Mesenchymal stem cell (in vitro differentiated cells and primary cell): ENCODE data around the gene OR4E1.

Experiments
- DNase-seq: peaks from one replicate; pipeline ENCODE4 v3.0.0-alpha.2; 2013
- H2AFZ ChIP-seq: one replicate; pipeline ENCODE4 v1.6.1; 2013; ENCODE audit warnings: low read depth, mild to moderate bottlenecking, control low read depth, inconsistent platforms, low read length, moderate library complexity
- H2AK5ac ChIP-seq: 2 replicates; pipeline ENCODE4 v1.6.1; 2013; ENCODE audit warnings: low read length, moderate library complexity, mild to moderate bottlenecking, inconsistent platforms; ENCODE audit not compliant: severe bottlenecking
- H2BK120ac ChIP-seq: one replicate; pipeline ENCODE4 v1.6.1; 2013; ENCODE audit warnings: low read depth, mild to moderate bottlenecking, inconsistent platforms, low read length, moderate library complexity
- H2BK12ac ChIP-seq, 2 experiments: one replicate each; pipeline ENCODE4 v1.6.1; 2013; ENCODE audit warnings: inconsistent platforms in 2 of 2, low read length in 2 of 2, mild to moderate bottlenecking in 2 of 2, moderate library complexity in 2 of 2, control low read depth in 1 of 2
- H2BK15ac ChIP-seq: one replicate; pipeline ENCODE4 v1.6.1; 2013; ENCODE audit warnings: mild to moderate bottlenecking, low read depth, inconsistent platforms; ENCODE audit not compliant: poor library complexity, severe bottlenecking
- H2BK5ac ChIP-seq: 2 replicates; pipeline ENCODE4 v1.6.1; 2013; ENCODE audit warnings: low read depth, mild to moderate bottlenecking, low read length, control low read depth, inconsistent platforms; ENCODE audit not compliant: poor library complexity, severe bottlenecking
- H3K14ac ChIP-seq, 2 experiments: one replicate each; pipeline ENCODE4 v1.6.1; 2013; ENCODE audit warnings: inconsistent platforms in 2 of 2, low read length in 2 of 2, control low read depth in 1 of 2, mild to moderate bottlenecking in 1 of 2, moderate library complexity in 1 of 2
- H3K18ac ChIP-seq, 2 experiments: one replicate each; pipeline ENCODE4 v1.6.1; 2013; ENCODE audit warnings: inconsistent platforms in 2 of 2, low read length in 2 of 2, control low read depth in 1 of 2, low read depth in 1 of 2, mild to moderate bottlenecking in 1 of 2
- H3K23ac ChIP-seq, 2 experiments: one replicate each; pipeline ENCODE4 v1.6.1; 2013; ENCODE audit warnings: inconsistent platforms in 2 of 2, low read length in 2 of 2, mild to moderate bottlenecking in 2 of 2, moderate library complexity in 2 of 2, control low read depth in 1 of 2
- H3K27ac ChIP-seq: 2 replicates; pipeline ENCODE4 v1.5.1; 2013; ENCODE audit warnings: mild to moderate bottlenecking, moderate library complexity, low read length, control low read depth, inconsistent platforms; ENCODE audit not compliant: poor library complexity, severe bottlenecking
- H3K27me3 ChIP-seq, 2 experiments: 2 replicates each; pipeline versions ENCODE4 v1.6.1 to v1.7.0; 2013; ENCODE audit warnings: low read length in 2 of 2, mild to moderate bottlenecking in 2 of 2, moderate library complexity in 2 of 2, control low read depth in 1 of 2, inconsistent platforms in 1 of 2; ENCODE audit not compliant: control insufficient read depth in 1 of 2, insufficient read depth in 1 of 2
- H3K36me3 ChIP-seq, 2 experiments: 2 replicates each; pipeline versions ENCODE4 v1.6.1 to v1.7.0; 2013; ENCODE audit warnings: low read length in 2 of 2, control low read depth in 1 of 2, inconsistent platforms in 1 of 2, low read depth in 1 of 2, mild to moderate bottlenecking in 1 of 2; ENCODE audit not compliant: insufficient read depth in 2 of 2, control insufficient read depth in 1 of 2
- H3K4ac ChIP-seq, 2 experiments: one replicate each; pipeline ENCODE4 v1.6.1; 2013; ENCODE audit warnings: inconsistent platforms in 2 of 2, low read length in 2 of 2, mild to moderate bottlenecking in 2 of 2, moderate library complexity in 2 of 2, control low read depth in 1 of 2, low read depth in 1 of 2
- H3K4me1 ChIP-seq: 2 replicates; pipeline ENCODE4 v1.6.1; 2013; ENCODE audit warnings: low read depth, low read length, control low read depth; ENCODE audit not compliant: control insufficient read depth, insufficient read depth
- H3K4me2 ChIP-seq: 2 replicates; pipeline ENCODE4 v1.6.1; 2013; ENCODE audit warnings: low read length, mild to moderate bottlenecking, inconsistent platforms; ENCODE audit not compliant: poor library complexity, severe bottlenecking
- H3K4me3 ChIP-seq, 2 experiments: 2 replicates each; pipeline versions ENCODE4 v1.5.1 to v1.7.0; 2013; ENCODE audit warnings: low read length in 2 of 2, mild to moderate bottlenecking in 2 of 2, control low read depth in 1 of 2, low read depth in 1 of 2; ENCODE audit not compliant: insufficient read depth in 1 of 2
- H3K79me1 ChIP-seq: replicated peaks from 2 replicates; pipeline ENCODE4 v1.6.1; 2013; ENCODE audit warnings: mild to moderate bottlenecking, control low read depth, low read length, inconsistent platforms; ENCODE audit not compliant: poor library complexity, severe bottlenecking
- H3K9ac ChIP-seq: 2 replicates; pipeline ENCODE4 v1.7.0; 2013; ENCODE audit warnings: mild to moderate bottlenecking, low read length, moderate library complexity
- H3K9me3 ChIP-seq: 2 replicates; pipeline ENCODE4 v1.7.0; 2013; ENCODE audit warnings: mild to moderate bottlenecking, low read length; ENCODE audit not compliant: control insufficient read depth
- H4K8ac ChIP-seq: one replicate; pipeline ENCODE4 v1.6.1; 2013; ENCODE audit warnings: inconsistent platforms, mild to moderate bottlenecking, low read length, moderate library complexity
- H4K91ac ChIP-seq: one replicate; pipeline ENCODE4 v1.6.1; 2013; ENCODE audit warnings: mild to moderate bottlenecking, low read length, inconsistent platforms
- WGBS: methylation state at CpG from one replicate; pipeline ENCODE4 v1.1.7; 2013; ENCODE audit warnings: mixed read lengths; 5-methylcytosine and 5-hydroxymethylcytosine counted together

OR4E1 gene

GRCh38 chr14:21694425-21694824 lies 20.8 kb upstream of the OR4E1 start:
- no peaks in the 10 kb centered on the region for H3K79me1 ChIP-seq
- no peaks in the 10 kb centered on the region for H3K4me1 ChIP-seq
- H4K8ac ChIP-seq: no peak overlapping the region
- H2BK5ac ChIP-seq: no peak overlapping the region
- no peak overlapping the region for H2AK5ac ChIP-seq
- H3K27ac ChIP-seq: no peak overlapping the region
- H2BK12ac ChIP-seq: no peak overlapping the region
- H3K14ac ChIP-seq: no peak overlapping the region
- no peaks in the 10 kb centered on the region for H3K36me3 ChIP-seq
- no peaks in the 10 kb centered on the region for H3K27me3 ChIP-seq
- H4K91ac ChIP-seq: no peak overlapping the region
- no peak overlapping the region for H3K4me3 ChIP-seq
- H3K23ac ChIP-seq: no peak overlapping the region
- no peak overlapping the region for H3K9ac ChIP-seq
- no peak overlapping the region for H2BK120ac ChIP-seq
- H3K4me2 ChIP-seq: no peak overlapping the region
- H2BK15ac ChIP-seq: no peak overlapping the region
- H3K4ac ChIP-seq: no peak overlapping the region
- no peak for DNase-seq
- no peaks in the 10 kb centered on the region for H3K9me3 ChIP-seq
- no peak overlapping the region for H2AFZ ChIP-seq
- H3K18ac ChIP-seq: no peak overlapping the region

DNA sequence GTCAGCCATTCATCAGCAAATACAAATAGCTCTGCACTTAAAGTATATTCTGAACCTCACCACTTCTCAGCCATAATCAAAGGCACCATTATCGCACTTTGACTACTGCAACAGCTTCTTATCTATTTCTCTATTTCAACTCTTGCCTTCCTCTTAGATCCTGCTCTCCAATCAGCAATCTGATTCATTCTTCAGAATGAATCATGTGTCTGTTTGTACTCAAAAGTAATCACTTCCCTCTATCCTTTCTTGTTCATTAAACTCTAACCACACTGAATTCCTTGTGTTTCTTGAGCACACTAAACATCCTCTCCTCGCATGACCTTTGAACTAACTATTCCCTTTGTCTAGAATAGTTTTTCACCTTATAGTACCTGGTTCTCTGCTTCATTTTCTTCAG lies 12.8 kb upstream of the OR4E1 start:
- Histone ChIP-seq H2AK5ac (no peak overlapping the region), H2AFZ (no peak overlapping the region), H2BK120ac (no peak overlapping the region), H3K36me3 (no peaks in the 10 kb centered on the region), H4K91ac (no peak overlapping the region), H3K4me2 (no peak overlapping the region), H3K9ac (no peak overlapping the region), H3K4me1 (no peaks in the 10 kb centered on the region), H3K9me3 (peaks cover 5% of the 10 kb centered on the region), H3K4me3 (no peak overlapping the region), H3K27ac (no peak overlapping the region), H3K27me3 (no peaks in the 10 kb centered on the region), H2BK15ac (no peak overlapping the region), H3K23ac (no peak overlapping the region), H3K79me1 (no peaks in the 10 kb centered on the region), H3K4ac (no peak overlapping the region), H3K18ac (no peak overlapping the region), H4K8ac (no peak overlapping the region), H2BK12ac (no peak overlapping the region), H3K14ac (no peak overlapping the region), H2BK5ac (no peak overlapping the region)
- WGBS: 62% methylated on average over 2 of the region's 2 CpGs
- no peak for DNase-seq

DNA sequence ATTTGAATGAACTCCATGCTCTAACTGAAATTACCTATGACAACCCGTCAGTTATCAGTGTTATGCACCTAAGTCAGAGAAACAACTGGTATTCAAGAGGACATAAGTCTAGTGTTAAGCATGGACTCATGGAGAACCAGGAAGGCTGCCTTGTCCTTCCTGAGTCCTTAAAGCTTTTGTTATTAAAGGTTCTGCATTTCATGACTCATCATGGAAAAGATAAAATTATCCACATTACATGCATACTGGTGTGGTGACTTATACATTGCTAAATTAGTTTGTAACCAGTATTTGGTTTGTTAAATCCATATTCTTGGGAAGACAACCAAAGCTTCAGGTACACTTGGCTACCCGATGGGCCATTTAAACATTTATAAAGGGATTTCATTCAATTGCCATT lies 6.5 kb upstream of the OR4E1 start:
- Histone ChIP-seq H3K4me3 (no peak overlapping the region), H4K91ac (no peak overlapping the region), H3K23ac (no peak overlapping the region), H3K9me3 (peaks cover 3% of the 10 kb centered on the region), H4K8ac (no peak overlapping the region), H3K9ac (no peak overlapping the region), H3K27ac (peak overlapping the region; percentile 26), H2BK5ac (no peak overlapping the region), H3K4me2 (no peak overlapping the region), H3K36me3 (no peaks in the 10 kb centered on the region), H3K4me1 (no peaks in the 10 kb centered on the region), H3K18ac (no peak overlapping the region), H2BK12ac (no peak overlapping the region), H2BK120ac (no peak overlapping the region), H2AFZ (no peak overlapping the region), H3K79me1 (no peaks in the 10 kb centered on the region), H3K14ac (no peak overlapping the region), H2AK5ac (no peak overlapping the region), H3K27me3 (no peaks in the 10 kb centered on the region), H2BK15ac (no peak overlapping the region), H3K4ac (no peak overlapping the region)
- peak; percentile 56 for DNase-seq
- WGBS: 50% methylated on average over 1 of the region's 2 CpGs

DNA sequence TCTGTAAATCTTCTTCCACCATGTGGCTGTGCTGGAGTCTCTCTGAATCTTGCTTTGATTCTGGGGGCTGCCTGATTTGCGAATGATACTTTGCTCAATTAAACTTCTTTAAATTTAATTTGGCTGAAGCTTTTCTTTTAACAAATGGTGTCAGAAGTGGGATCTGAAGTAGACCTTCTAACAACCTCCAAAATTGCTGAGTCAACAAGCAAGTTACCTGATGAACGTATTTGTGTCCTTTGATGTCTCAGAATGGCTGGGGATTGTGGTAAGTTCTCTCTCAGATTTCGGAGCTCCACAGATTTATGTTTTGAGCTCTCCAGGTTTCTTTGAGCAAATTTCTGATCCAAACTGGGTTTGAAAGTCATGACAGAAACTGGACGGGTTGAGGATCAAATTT lies 1.9 kb upstream of the OR4E1 start:
- Histone ChIP-seq H2BK5ac (no peak overlapping the region), H3K36me3 (no peaks in the 10 kb centered on the region), H2BK15ac (no peak overlapping the region), H3K4me2 (no peak overlapping the region), H3K27ac (no peak overlapping the region), H3K18ac (no peak overlapping the region), H3K4me1 (peaks cover 3% of the 10 kb centered on the region), H3K23ac (no peak overlapping the region), H2AFZ (no peak overlapping the region), H3K4ac (no peak overlapping the region), H4K91ac (no peak overlapping the region), H3K27me3 (no peaks in the 10 kb centered on the region), H3K79me1 (no peaks in the 10 kb centered on the region), H3K9ac (no peak overlapping the region), H2BK120ac (no peak overlapping the region), H2BK12ac (no peak overlapping the region), H3K14ac (no peak overlapping the region), H3K4me3 (no peak overlapping the region), H4K8ac (no peak overlapping the region), H2AK5ac (no peak overlapping the region), H3K9me3 (peaks cover 3% of the 10 kb centered on the region)
- no peak for DNase-seq
- 89% methylated on average over 4 of the region's 4 CpGs for WGBS
